GM23248 (cell line): ENCODE results near the gene AMPH. TPM values are rescaled to one million over a fixed set of nuclear protein-coding genes. Genes with fewer than 3 reads are reported as not detected.

Experiments used
- DNase-seq: peaks from one replicate; pipeline ENCODE4 v3.0.0-alpha.2; 2015
- H2AFZ ChIP-seq: fragments of 200-600 bp; sonication (generic); 2 replicates; pipeline ENCODE4 v1.6.1; 2016; ENCODE audit warnings: antibody characterized with exemption
- H3F3A ChIP-seq: fragments of 200-600 bp; sonication (generic); 2 replicates; pipeline ENCODE4 v1.6.1; 2016; ENCODE audit warnings: mild to moderate bottlenecking, antibody characterized with exemption, mixed run types; ENCODE audit not compliant: insufficient read depth
- H3K27ac ChIP-seq: fragments of 200-600 bp; sonication (generic); 2 replicates; pipeline ENCODE4 v1.5.1; 2016; ENCODE audit warnings: mild to moderate bottlenecking
- H3K27me3 ChIP-seq: fragments of 200-600 bp; sonication (generic); replicated peaks from 2 replicates; pipeline ENCODE4 v1.6.1; 2016; ENCODE audit warnings: mild to moderate bottlenecking; ENCODE audit not compliant: insufficient read depth
- H3K36me3 ChIP-seq: fragments of 200-600 bp; sonication (generic); 2 replicates; pipeline ENCODE4 v1.6.1; 2016; ENCODE audit warnings: low read depth, mild to moderate bottlenecking
- H3K4me1 ChIP-seq: fragments of 200-600 bp; sonication (generic); 2 replicates; pipeline ENCODE4 v1.6.1; 2016; ENCODE audit warnings: mild to moderate bottlenecking; ENCODE audit not compliant: insufficient read depth
- H3K4me2 ChIP-seq: fragments of 200-600 bp; sonication (generic); one replicate; pipeline ENCODE4 v1.6.1; 2016; ENCODE audit warnings: mild to moderate bottlenecking; ENCODE audit not compliant: unreplicated experiment
- H3K4me3 ChIP-seq: fragments of 200-600 bp; sonication (generic); 2 replicates; pipeline ENCODE4 v1.5.1; 2016; ENCODE audit warnings: mild to moderate bottlenecking
- H3K79me2 ChIP-seq: fragments of 200-600 bp; sonication (generic); 2 replicates; pipeline ENCODE4 v1.6.1; 2016; ENCODE audit warnings: mild to moderate bottlenecking; ENCODE audit not compliant: insufficient read depth
- H3K9ac ChIP-seq: fragments of 200-600 bp; sonication (generic); 2 replicates; pipeline ENCODE4 v1.6.1; 2016; ENCODE audit warnings: mild to moderate bottlenecking
- H3K9me2 ChIP-seq: fragments of 200-600 bp; sonication (generic); 2 replicates; pipeline ENCODE4 v1.6.1; 2016; ENCODE audit warnings: mixed run types, mild to moderate bottlenecking, moderate library complexity; ENCODE audit not compliant: insufficient read depth
- H3K9me3 ChIP-seq: fragments of 200-600 bp; sonication (generic); one replicate; pipeline ENCODE4 v1.6.1; 2017; ENCODE audit warnings: low read depth
- H4K20me1 ChIP-seq: fragments of 200-600 bp; sonication (generic); 2 replicates; pipeline ENCODE4 v1.6.0; 2016; ENCODE audit not compliant: insufficient read depth
- EZH2 ChIP-seq: fragments of 200-600 bp; sonication (generic); IDR thresholded peaks from 2 replicates; pipeline ENCODE4 v1.6.1; 2018; ENCODE audit warnings: antibody characterized with exemption, mild to moderate bottlenecking; ENCODE audit not compliant: insufficient read depth, poor library complexity, severe bottlenecking
- EZH2phosphoT487 ChIP-seq: fragments of 200-600 bp; sonication (generic); IDR thresholded peaks from 2 replicates; pipeline ENCODE4 v1.6.1; 2018; ENCODE audit warnings: antibody characterized with exemption, moderate library complexity, mild to moderate bottlenecking, low read depth; ENCODE audit not compliant: insufficient read depth
- WGBS, 2 experiments: methylation state at CpG; one replicate each; pipeline ENCODE4 v1.1.6; 2015 to 2017; ENCODE audit warnings: low lambda C conversion rate in 2 of 2, low coverage in 1 of 2; ENCODE audit errors: missing lambda C conversion rate in 2 of 2; 5-methylcytosine and 5-hydroxymethylcytosine counted together
- in situ Hi-C: fragments of 300-500 bp; cut with MboI; formaldehyde crosslinking; loops from 2 replicates; pipeline ENCODE4 v1.15.0; 2020
- polyA plus RNA-seq: library from polyadenylated mRNA; unstranded; fragments of >200 nt; fragmentation: Nextera tagmentation; extraction: Ambion mirVana; gene quantifications from 2 replicates; pipeline ENCODE4 v1.2.1, GENCODE V29; 2016
- total RNA-seq: library from RNA; depleted of rRNA; stranded (reverse); fragments of >200 nt; shearing (Covaris generic); gene quantifications from 2 replicates; pipeline ENCODE4 v1.2.3, GENCODE V29; 2014

The AMPH gene
- total and polyA plus RNA-seq, 2 experiments from 2014 or later, result 3.1 to 4.9 TPM

GRCh38 chr7:38632411-38632810 is 1.2 kb upstream of the AMPH start:
- Histone ChIP-seq H3F3A (peaks cover 18% of the 10 kb centered on the region), H3K9me3 (no peaks in the 10 kb centered on the region), H3K9ac (no peak overlapping the region), H3K4me1 (peaks cover 20% of the 10 kb centered on the region), H3K4me3 (no peak overlapping the region), H3K79me2 (no peaks in the 10 kb centered on the region), H3K27ac (no peak overlapping the region), H3K36me3 (no peaks in the 10 kb centered on the region), H3K9me2 (no peaks in the 10 kb centered on the region), H2AFZ (no peak overlapping the region), H3K27me3 (no peaks in the 10 kb centered on the region), H3K4me2 (no peak overlapping the region), H4K20me1 (no peaks in the 10 kb centered on the region)
- no peak for DNase-seq
- 93 to 100% methylated on average over 2 of the region's 2 CpGs for WGBS, 2 experiments
- no peak for TF ChIP-seq EZH2
- no peak for TF ChIP-seq EZH2phosphoT487
- in situ Hi-C loops, result no loop called here

- H3K27me3 ChIP-seq, result no peaks in the 10 kb centered on the region
- no peak overlapping the region for H2AFZ ChIP-seq
- WGBS, 2 experiments, result 84 to 89% methylated on average over 12 of the region's 12 CpGs
- no peaks in the 10 kb centered on the region for H4K20me1 ChIP-seq
- H3K4me3 ChIP-seq, result peak overlapping the region; percentile 87
- no peaks in the 10 kb centered on the region for H3K79me2 ChIP-seq
- H3K9me3 ChIP-seq, result peaks cover 6% of the 10 kb centered on the region
- in situ Hi-C loops, result no loop called here
- no peaks in the 10 kb centered on the region for H3K9me2 ChIP-seq
- H3K27ac ChIP-seq, result no peak overlapping the region
- TF ChIP-seq EZH2, result no peak
- TF ChIP-seq EZH2phosphoT487, result no peak
- H3K4me1 ChIP-seq, result peaks cover 20% of the 10 kb centered on the region
- H3F3A ChIP-seq, result peaks cover 18% of the 10 kb centered on the region
- H3K4me2 ChIP-seq, result peak overlapping the region; percentile 95
- peak; percentile 30 for DNase-seq
- peaks cover 3% of the 10 kb centered on the region; the same call in 1 of the 2 replicates for H3K36me3 ChIP-seq
- H3K9ac ChIP-seq, result no peak overlapping the region
Observed at GRCh38 chr7:38629651-38630510, 1.3 kb downstream of the AMPH start.

GRCh38 chr7:38628630-38629385 is 2.4 kb downstream of the AMPH start:
- no peak overlapping the region for H3K27ac ChIP-seq

GRCh38 chr7:38625866-38626265 is 5.3 kb downstream of the AMPH start:
- H3K9me2 ChIP-seq, result no peaks in the 10 kb centered on the region
- no peak overlapping the region for H2AFZ ChIP-seq
- in situ Hi-C loops, result no loop called here
- no peaks in the 10 kb centered on the region for H4K20me1 ChIP-seq
- no peak overlapping the region for H3K4me2 ChIP-seq
- no peak for TF ChIP-seq EZH2
- TF ChIP-seq EZH2phosphoT487, result no peak
- H3K4me1 ChIP-seq, result peaks cover 20% of the 10 kb centered on the region
- no peaks in the 10 kb centered on the region for H3K27me3 ChIP-seq
- no peak overlapping the region for H3K27ac ChIP-seq
- H3F3A ChIP-seq, result peaks cover 18% of the 10 kb centered on the region
- no peak overlapping the region for H3K9ac ChIP-seq
- H3K36me3 ChIP-seq, result peaks cover 3% of the 10 kb centered on the region; the same call in 1 of the 2 replicates
- peaks cover 6% of the 10 kb centered on the region for H3K9me3 ChIP-seq
- no peak for DNase-seq
- H3K4me3 ChIP-seq, result no peak overlapping the region
- no peaks in the 10 kb centered on the region for H3K79me2 ChIP-seq

More at GRCh38 chr7:38628630-38629385, 2.4 kb downstream of the AMPH start:
- peaks cover 3% of the 10 kb centered on the region; the same call in 1 of the 2 replicates for H3K36me3 ChIP-seq
- H3F3A ChIP-seq, result peaks cover 18% of the 10 kb centered on the region
- no peaks in the 10 kb centered on the region for H3K9me2 ChIP-seq
- H2AFZ ChIP-seq, result no peak overlapping the region
- no peak overlapping the region; the same call in 1 of the 2 replicates for H3K4me3 ChIP-seq
- WGBS, 2 experiments, result 36 to 42% methylated on average over 5 of the region's 5 CpGs
- H3K79me2 ChIP-seq, result no peaks in the 10 kb centered on the region
- TF ChIP-seq EZH2phosphoT487 (no peak), EZH2 (no peak)
- H3K9ac ChIP-seq, result no peak overlapping the region
- peak; percentile 85 for DNase-seq
- no peaks in the 10 kb centered on the region for H3K27me3 ChIP-seq
- H3K4me1 ChIP-seq, result peaks cover 20% of the 10 kb centered on the region
- no peaks in the 10 kb centered on the region for H4K20me1 ChIP-seq
- in situ Hi-C loops, result no loop called here
- peaks cover 6% of the 10 kb centered on the region for H3K9me3 ChIP-seq
- H3K4me2 ChIP-seq, result peak overlapping the region; percentile 67
